GM12878 (cell line): ENCODE data around the gene DQX1. TPM values are rescaled to one million over a fixed set of nuclear protein-coding genes. Genes with fewer than 3 reads are reported as not detected.
A peak's percentile ranks its signal among the peaks of the same experiment; 100 is the strongest.

Experiments used
- EZH2 ChIP-seq: IDR thresholded peaks from 2 replicates; pipeline ENCODE4 v1.6.1; 2012; ENCODE audit warnings: low read depth, mild to moderate bottlenecking, control low read depth, inconsistent platforms, low read length, borderline replicate concordance; ENCODE audit not compliant: control insufficient read depth
- KDM1A ChIP-seq: fragments of 200-600 bp; sonication (generic); IDR thresholded peaks from 2 replicates; pipeline ENCODE4 v1.6.1; 2016; ENCODE audit warnings: borderline replicate concordance
- KLF5 ChIP-seq: fragments of 450-650 bp; IDR thresholded peaks from 2 replicates; pipeline ENCODE4 v1.6.1; 2014; ENCODE audit warnings: mild to moderate bottlenecking; ENCODE audit not compliant: partially characterized antibody
- NBN ChIP-seq: fragments of 450-650 bp; IDR thresholded peaks from 2 replicates; pipeline ENCODE4 v1.6.1; 2016
- NRF1 ChIP-seq: conservative IDR thresholded peaks from 2 replicates; pipeline ENCODE4 v1.6.1; 2011; ENCODE audit warnings: mild to moderate bottlenecking, low read depth, low read length, improper control_type of control experiment
- PAX5 ChIP-seq: IDR thresholded peaks from 2 replicates; pipeline ENCODE4 v1.6.1; 2011; ENCODE audit warnings: low read depth, low read length, borderline replicate concordance
- POLR2A ChIP-seq: IDR thresholded peaks from 2 replicates; pipeline ENCODE4 v1.6.1; 2011; ENCODE audit warnings: low read depth, mild to moderate bottlenecking, low read length
- RCOR1 ChIP-seq: conservative IDR thresholded peaks from 2 replicates; pipeline ENCODE4 v1.6.1; 2012; ENCODE audit warnings: low read depth, low read length, improper control_type of control experiment
- TCF3 ChIP-seq: IDR thresholded peaks from 2 replicates; pipeline ENCODE4 v1.6.1; 2012; ENCODE audit warnings: low read depth, mild to moderate bottlenecking, low read length, borderline replicate concordance; ENCODE audit not compliant: insufficient read depth
- ZNF384 ChIP-seq: IDR thresholded peaks from 2 replicates; pipeline ENCODE4 v1.6.1; 2012; ENCODE audit warnings: low read depth, mild to moderate bottlenecking, low read length, improper control_type of control experiment, borderline replicate concordance
- polyA plus RNA-seq, 11 experiments: library from polyadenylated mRNA; depleted of rRNA in 4 of 11; unstranded in 6 of 11; stranded (reverse) in 5 of 11; fragments of >200 nt; fragmentation: Nextera tagmentation in 4 of 11; fragmentation: Illumina TruSeq in 1 of 11; extraction: Ambion mirVana in 4 of 11; extraction: Trizol in 1 of 11; gene quantifications; 1 replicate in 1 of 11; 2 replicates in 10 of 11; pipeline versions ENCODE4 v1.2.1 to v1.2.3, GENCODE V29; 2011 to 2016; ENCODE audit warnings: inconsistent platforms in 2 of 11, missing spikeins in 2 of 11, low read depth in 1 of 11
- total RNA-seq, 4 experiments: library from RNA; depleted of rRNA in 3 of 4; stranded (reverse); fragments of >200 nt in 3 of 4; fragmentation: Illumina TruSeq in 1 of 4; extraction: Trizol in 1 of 4; gene quantifications; 2 replicates each; pipeline versions ENCODE4 v1.2.1 to v1.2.3, GENCODE V29; 2013 to 2021
- TF ChIP-seq, protein P1 (sequence below): fragments of 450-650 bp; IDR thresholded peaks from 2 replicates; pipeline ENCODE4 v1.6.1; 2018; ENCODE audit warnings: mild to moderate bottlenecking, low read depth, moderate library complexity; ENCODE audit not compliant: partially characterized antibody
- TF ChIP-seq, protein P2 (sequence below): IDR thresholded peaks from 2 replicates; pipeline ENCODE4 v1.6.1; 2011; ENCODE audit warnings: low read depth, low read length, improper control_type of control experiment, borderline replicate concordance
- TF ChIP-seq, protein P3 (sequence below): fragments of 450-650 bp; IDR thresholded peaks from 2 replicates; pipeline ENCODE4 v1.6.1; 2017; ENCODE audit warnings: mild to moderate bottlenecking, low read depth, inconsistent platforms; ENCODE audit not compliant: poor library complexity, severe bottlenecking
- TF ChIP-seq, protein P4 (sequence below): IDR thresholded peaks from 2 replicates; pipeline ENCODE4 v1.6.1; 2012; ENCODE audit warnings: improper control_type of control experiment, low read depth, low read length; ENCODE audit not compliant: insufficient replicate concordance
- TF ChIP-seq, protein P5 (sequence below): fragments of 450-650 bp; IDR thresholded peaks from 2 replicates; pipeline ENCODE4 v1.6.1; 2016; ENCODE audit warnings: mild to moderate bottlenecking
- TF ChIP-seq, protein P6 (sequence below): IDR thresholded peaks from 2 replicates; pipeline ENCODE4 v1.6.1; 2012; ENCODE audit warnings: low read depth, low read length, improper control_type of control experiment

DQX1 gene
- total and polyA plus RNA-seq, 10 of the 15 experiments (the other 5 are each of a cell fraction or from before 2014, with no cell fraction given): 0.34 to 2.1 (median 0.86) TPM

- TF ChIP-seq, protein P1, sequence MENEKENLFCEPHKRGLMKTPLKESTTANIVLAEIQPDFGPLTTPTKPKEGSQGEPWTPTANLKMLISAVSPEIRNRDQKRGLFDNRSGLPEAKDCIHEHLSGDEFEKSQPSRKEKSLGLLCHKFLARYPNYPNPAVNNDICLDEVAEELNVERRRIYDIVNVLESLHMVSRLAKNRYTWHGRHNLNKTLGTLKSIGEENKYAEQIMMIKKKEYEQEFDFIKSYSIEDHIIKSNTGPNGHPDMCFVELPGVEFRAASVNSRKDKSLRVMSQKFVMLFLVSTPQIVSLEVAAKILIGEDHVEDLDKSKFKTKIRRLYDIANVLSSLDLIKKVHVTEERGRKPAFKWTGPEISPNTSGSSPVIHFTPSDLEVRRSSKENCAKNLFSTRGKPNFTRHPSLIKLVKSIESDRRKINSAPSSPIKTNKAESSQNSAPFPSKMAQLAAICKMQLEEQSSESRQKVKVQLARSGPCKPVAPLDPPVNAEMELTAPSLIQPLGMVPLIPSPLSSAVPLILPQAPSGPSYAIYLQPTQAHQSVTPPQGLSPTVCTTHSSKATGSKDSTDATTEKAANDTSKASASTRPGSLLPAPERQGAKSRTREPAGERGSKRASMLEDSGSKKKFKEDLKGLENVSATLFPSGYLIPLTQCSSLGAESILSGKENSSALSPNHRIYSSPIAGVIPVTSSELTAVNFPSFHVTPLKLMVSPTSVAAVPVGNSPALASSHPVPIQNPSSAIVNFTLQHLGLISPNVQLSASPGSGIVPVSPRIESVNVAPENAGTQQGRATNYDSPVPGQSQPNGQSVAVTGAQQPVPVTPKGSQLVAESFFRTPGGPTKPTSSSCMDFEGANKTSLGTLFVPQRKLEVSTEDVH: no peak
- no peak for TF ChIP-seq KDM1A
- TF ChIP-seq, protein P2, sequence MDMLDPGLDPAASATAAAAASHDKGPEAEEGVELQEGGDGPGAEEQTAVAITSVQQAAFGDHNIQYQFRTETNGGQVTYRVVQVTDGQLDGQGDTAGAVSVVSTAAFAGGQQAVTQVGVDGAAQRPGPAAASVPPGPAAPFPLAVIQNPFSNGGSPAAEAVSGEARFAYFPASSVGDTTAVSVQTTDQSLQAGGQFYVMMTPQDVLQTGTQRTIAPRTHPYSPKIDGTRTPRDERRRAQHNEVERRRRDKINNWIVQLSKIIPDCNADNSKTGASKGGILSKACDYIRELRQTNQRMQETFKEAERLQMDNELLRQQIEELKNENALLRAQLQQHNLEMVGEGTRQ: no peak
- TF ChIP-seq ZNF384: no peak
- peak; percentile 98 for TF ChIP-seq NBN
- TF ChIP-seq KLF5: no peak
- TF ChIP-seq, protein P3, sequence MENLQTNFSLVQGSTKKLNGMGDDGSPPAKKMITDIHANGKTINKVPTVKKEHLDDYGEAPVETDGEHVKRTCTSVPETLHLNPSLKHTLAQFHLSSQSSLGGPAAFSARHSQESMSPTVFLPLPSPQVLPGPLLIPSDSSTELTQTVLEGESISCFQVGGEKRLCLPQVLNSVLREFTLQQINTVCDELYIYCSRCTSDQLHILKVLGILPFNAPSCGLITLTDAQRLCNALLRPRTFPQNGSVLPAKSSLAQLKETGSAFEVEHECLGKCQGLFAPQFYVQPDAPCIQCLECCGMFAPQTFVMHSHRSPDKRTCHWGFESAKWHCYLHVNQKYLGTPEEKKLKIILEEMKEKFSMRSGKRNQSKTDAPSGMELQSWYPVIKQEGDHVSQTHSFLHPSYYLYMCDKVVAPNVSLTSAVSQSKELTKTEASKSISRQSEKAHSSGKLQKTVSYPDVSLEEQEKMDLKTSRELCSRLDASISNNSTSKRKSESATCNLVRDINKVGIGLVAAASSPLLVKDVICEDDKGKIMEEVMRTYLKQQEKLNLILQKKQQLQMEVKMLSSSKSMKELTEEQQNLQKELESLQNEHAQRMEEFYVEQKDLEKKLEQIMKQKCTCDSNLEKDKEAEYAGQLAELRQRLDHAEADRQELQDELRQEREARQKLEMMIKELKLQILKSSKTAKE: peak; percentile 79
- no peak for TF ChIP-seq EZH2
- TF ChIP-seq, protein P4, sequence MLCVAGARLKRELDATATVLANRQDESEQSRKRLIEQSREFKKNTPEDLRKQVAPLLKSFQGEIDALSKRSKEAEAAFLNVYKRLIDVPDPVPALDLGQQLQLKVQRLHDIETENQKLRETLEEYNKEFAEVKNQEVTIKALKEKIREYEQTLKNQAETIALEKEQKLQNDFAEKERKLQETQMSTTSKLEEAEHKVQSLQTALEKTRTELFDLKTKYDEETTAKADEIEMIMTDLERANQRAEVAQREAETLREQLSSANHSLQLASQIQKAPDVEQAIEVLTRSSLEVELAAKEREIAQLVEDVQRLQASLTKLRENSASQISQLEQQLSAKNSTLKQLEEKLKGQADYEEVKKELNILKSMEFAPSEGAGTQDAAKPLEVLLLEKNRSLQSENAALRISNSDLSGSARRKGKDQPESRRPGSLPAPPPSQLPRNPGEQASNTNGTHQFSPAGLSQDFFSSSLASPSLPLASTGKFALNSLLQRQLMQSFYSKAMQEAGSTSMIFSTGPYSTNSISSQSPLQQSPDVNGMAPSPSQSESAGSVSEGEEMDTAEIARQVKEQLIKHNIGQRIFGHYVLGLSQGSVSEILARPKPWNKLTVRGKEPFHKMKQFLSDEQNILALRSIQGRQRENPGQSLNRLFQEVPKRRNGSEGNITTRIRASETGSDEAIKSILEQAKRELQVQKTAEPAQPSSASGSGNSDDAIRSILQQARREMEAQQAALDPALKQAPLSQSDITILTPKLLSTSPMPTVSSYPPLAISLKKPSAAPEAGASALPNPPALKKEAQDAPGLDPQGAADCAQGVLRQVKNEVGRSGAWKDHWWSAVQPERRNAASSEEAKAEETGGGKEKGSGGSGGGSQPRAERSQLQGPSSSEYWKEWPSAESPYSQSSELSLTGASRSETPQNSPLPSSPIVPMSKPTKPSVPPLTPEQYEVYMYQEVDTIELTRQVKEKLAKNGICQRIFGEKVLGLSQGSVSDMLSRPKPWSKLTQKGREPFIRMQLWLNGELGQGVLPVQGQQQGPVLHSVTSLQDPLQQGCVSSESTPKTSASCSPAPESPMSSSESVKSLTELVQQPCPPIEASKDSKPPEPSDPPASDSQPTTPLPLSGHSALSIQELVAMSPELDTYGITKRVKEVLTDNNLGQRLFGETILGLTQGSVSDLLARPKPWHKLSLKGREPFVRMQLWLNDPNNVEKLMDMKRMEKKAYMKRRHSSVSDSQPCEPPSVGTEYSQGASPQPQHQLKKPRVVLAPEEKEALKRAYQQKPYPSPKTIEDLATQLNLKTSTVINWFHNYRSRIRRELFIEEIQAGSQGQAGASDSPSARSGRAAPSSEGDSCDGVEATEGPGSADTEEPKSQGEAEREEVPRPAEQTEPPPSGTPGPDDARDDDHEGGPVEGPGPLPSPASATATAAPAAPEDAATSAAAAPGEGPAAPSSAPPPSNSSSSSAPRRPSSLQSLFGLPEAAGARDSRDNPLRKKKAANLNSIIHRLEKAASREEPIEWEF: no peak
- TF ChIP-seq POLR2A: no peak
- no peak for TF ChIP-seq NRF1
- TF ChIP-seq TCF3: no peak
- TF ChIP-seq RCOR1: 0 out of 2 replicates have a peak, but pooled peaks have one; percentile 22
- TF ChIP-seq, protein P5, sequence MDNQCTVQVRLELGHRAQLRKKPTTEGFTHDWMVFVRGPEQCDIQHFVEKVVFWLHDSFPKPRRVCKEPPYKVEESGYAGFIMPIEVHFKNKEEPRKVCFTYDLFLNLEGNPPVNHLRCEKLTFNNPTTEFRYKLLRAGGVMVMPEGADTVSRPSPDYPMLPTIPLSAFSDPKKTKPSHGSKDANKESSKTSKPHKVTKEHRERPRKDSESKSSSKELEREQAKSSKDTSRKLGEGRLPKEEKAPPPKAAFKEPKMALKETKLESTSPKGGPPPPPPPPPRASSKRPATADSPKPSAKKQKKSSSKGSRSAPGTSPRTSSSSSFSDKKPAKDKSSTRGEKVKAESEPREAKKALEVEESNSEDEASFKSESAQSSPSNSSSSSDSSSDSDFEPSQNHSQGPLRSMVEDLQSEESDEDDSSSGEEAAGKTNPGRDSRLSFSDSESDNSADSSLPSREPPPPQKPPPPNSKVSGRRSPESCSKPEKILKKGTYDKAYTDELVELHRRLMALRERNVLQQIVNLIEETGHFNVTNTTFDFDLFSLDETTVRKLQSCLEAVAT: peak; percentile 74
- TF ChIP-seq PAX5: peak; percentile 92
- TF ChIP-seq, protein P6, sequence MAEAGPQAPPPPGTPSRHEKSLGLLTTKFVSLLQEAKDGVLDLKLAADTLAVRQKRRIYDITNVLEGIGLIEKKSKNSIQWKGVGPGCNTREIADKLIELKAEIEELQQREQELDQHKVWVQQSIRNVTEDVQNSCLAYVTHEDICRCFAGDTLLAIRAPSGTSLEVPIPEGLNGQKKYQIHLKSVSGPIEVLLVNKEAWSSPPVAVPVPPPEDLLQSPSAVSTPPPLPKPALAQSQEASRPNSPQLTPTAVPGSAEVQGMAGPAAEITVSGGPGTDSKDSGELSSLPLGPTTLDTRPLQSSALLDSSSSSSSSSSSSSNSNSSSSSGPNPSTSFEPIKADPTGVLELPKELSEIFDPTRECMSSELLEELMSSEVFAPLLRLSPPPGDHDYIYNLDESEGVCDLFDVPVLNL: no peak
Observed at GRCh38 chr2:74571058-74571457, 45.0 kb upstream of the DQX1 start (continued).
